ENCODE data around the gene IL36RN. TPM values are rescaled to one million over a fixed set of nuclear protein-coding genes. Genes with fewer than 3 reads are reported as not detected.
A peak's percentile ranks its signal among the peaks of the same experiment; 100 is the strongest.

Gene IL36RN
- total RNA-seq, 1 experiment from 2014 or later = 0.36 TPM

DNA sequence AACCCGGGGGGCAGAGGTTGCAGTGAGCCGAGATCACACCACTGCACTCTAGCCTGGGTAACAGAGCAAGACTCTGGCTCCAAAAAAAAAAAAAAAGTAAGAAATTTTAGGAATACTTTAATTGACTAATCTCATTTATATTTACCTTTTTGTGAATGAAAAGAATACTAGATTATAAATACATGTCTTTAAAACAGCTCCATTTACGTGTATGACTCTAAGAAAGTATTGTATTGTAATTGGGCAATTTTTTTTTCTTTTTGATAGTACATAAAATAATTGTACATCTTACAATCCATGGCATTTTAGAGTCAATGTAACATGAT, 45.7 kb upstream of the IL36RN start:
- H3K4me1 ChIP-seq (ENCODE audit: insufficient read depth, low read length) = no peaks in the 10 kb centered on the region
- 0 out of 2 replicates have a peak overlapping the region, but pooled peaks have one; percentile 7 for H3K27ac ChIP-seq (ENCODE audit: low read length)
- ATAC-seq = no peak
- intact Hi-C loops (cut with micrococcal nuclease) = no loop called here
- no peak overlapping the region for H3K4me2 ChIP-seq (ENCODE audit: low read length)
- H3F3A ChIP-seq (ENCODE audit: low read length, unreplicated experiment) = no peaks in the 10 kb centered on the region
- TF ChIP-seq EZH2 (IDR thresholded peaks at IDR 0.05; ENCODE audit: low read length, unreplicated experiment) (no peak), CTCF (conservative IDR thresholded peaks at IDR 0.05; ENCODE audit: low read depth, low read length) (no peak), EZH2phosphoT487 (IDR thresholded peaks at IDR 0.05; ENCODE audit: borderline replicate concordance, low read length) (no peak)
- H4K20me1 ChIP-seq (ENCODE audit: low read length) = no peaks in the 10 kb centered on the region
- POLR2A ChIA-PET (ENCODE audit: unreplicated experiment) = no interaction called here
- H3K9me3 ChIP-seq (ENCODE audit: low read length) = no peaks in the 10 kb centered on the region
- no peaks in the 10 kb centered on the region for H3K79me2 ChIP-seq (ENCODE audit: low read length)
- 0 out of 2 replicates have a peak, but pooled peaks cover 4% of the 10 kb centered on the region for H3K9me2 ChIP-seq (replicated peaks; ENCODE audit: low read length)
- H3K4me3 ChIP-seq (ENCODE audit: low read length) = no peak overlapping the region
- no peak overlapping the region for H3K9ac ChIP-seq (ENCODE audit: low read length)
- H3K27me3 ChIP-seq (ENCODE audit: low read length) = no peaks in the 10 kb centered on the region
- BruUV-seq (replicated peaks) = no TSS peak
- no peaks in the 10 kb centered on the region for H3K36me3 ChIP-seq (ENCODE audit: low read depth, low read length)
- H2AFZ ChIP-seq (ENCODE audit: low read length) = no peak overlapping the region
- no peak for DNase-seq
- CTCF ChIA-PET = no interaction called here

GRCh38 chr2:113014067-113014466, 44.9 kb upstream of the IL36RN start:
- Histone ChIP-seq H3K9ac (ENCODE audit: low read length) (no peak overlapping the region), H3K9me2 (replicated peaks; ENCODE audit: low read length) (0 out of 2 replicates have a peak, but pooled peaks cover 4% of the 10 kb centered on the region), H3K4me2 (ENCODE audit: low read length) (no peak overlapping the region), H3K79me2 (ENCODE audit: low read length) (no peaks in the 10 kb centered on the region), H3K9me3 (ENCODE audit: low read length) (no peaks in the 10 kb centered on the region), H2AFZ (ENCODE audit: low read length) (no peak overlapping the region), H3K4me3 (ENCODE audit: low read length) (no peak overlapping the region), H3K4me1 (ENCODE audit: insufficient read depth, low read length) (no peaks in the 10 kb centered on the region), H3K27ac (ENCODE audit: low read length) (no peak overlapping the region), H4K20me1 (ENCODE audit: low read length) (no peaks in the 10 kb centered on the region), H3F3A (ENCODE audit: low read length, unreplicated experiment) (no peaks in the 10 kb centered on the region), H3K27me3 (ENCODE audit: low read length) (0 out of 2 replicates have a peak, but pooled peaks cover 4% of the 10 kb centered on the region), H3K36me3 (ENCODE audit: low read depth, low read length) (no peaks in the 10 kb centered on the region)
- ChIA-PET POLR2A (ENCODE audit: unreplicated experiment) (no interaction called here), CTCF (no interaction called here)
- TF ChIP-seq EZH2phosphoT487 (IDR thresholded peaks at IDR 0.05; ENCODE audit: borderline replicate concordance, low read length) (no peak), CTCF (conservative IDR thresholded peaks at IDR 0.05; ENCODE audit: low read depth, low read length) (no peak), EZH2 (IDR thresholded peaks at IDR 0.05; ENCODE audit: low read length, unreplicated experiment) (no peak)
- DNase-seq (no peak), ATAC-seq (no peak)
- no TSS peak for BruUV-seq (replicated peaks)
- intact Hi-C loops (cut with micrococcal nuclease) = no loop called here

GRCh38 chr2:113015042-113015441, 44.0 kb upstream of the IL36RN start:
- no peak for DNase-seq
- no peak overlapping the region for H3K4me2 ChIP-seq (ENCODE audit: low read length)
- no peaks in the 10 kb centered on the region for H3K4me1 ChIP-seq (ENCODE audit: insufficient read depth, low read length)
- H3K9ac ChIP-seq (ENCODE audit: low read length) = no peak overlapping the region
- intact Hi-C loops (cut with micrococcal nuclease) = no loop called here
- H3K27ac ChIP-seq (ENCODE audit: low read length) = no peak overlapping the region
- no peaks in the 10 kb centered on the region for H3F3A ChIP-seq (ENCODE audit: low read length, unreplicated experiment)
- H3K36me3 ChIP-seq (ENCODE audit: low read depth, low read length) = no peaks in the 10 kb centered on the region
- no peaks in the 10 kb centered on the region for H3K79me2 ChIP-seq (ENCODE audit: low read length)
- no peak overlapping the region for H3K4me3 ChIP-seq (ENCODE audit: low read length)
- H3K9me3 ChIP-seq (ENCODE audit: low read length) = no peaks in the 10 kb centered on the region
- ATAC-seq = no peak
- H4K20me1 ChIP-seq (ENCODE audit: low read length) = no peaks in the 10 kb centered on the region
- ChIA-PET CTCF (no interaction called here), POLR2A (ENCODE audit: unreplicated experiment) (no interaction called here)
- TF ChIP-seq CTCF (conservative IDR thresholded peaks at IDR 0.05; ENCODE audit: low read depth, low read length) = no peak
- TF ChIP-seq EZH2 (IDR thresholded peaks at IDR 0.05; ENCODE audit: low read length, unreplicated experiment) = no peak
- no peak for TF ChIP-seq EZH2phosphoT487 (IDR thresholded peaks at IDR 0.05; ENCODE audit: borderline replicate concordance, low read length)
- no peak overlapping the region for H2AFZ ChIP-seq (ENCODE audit: low read length)
- H3K9me2 ChIP-seq (replicated peaks; ENCODE audit: low read length) = 0 out of 2 replicates have a peak, but pooled peaks cover 4% of the 10 kb centered on the region
- 0 out of 2 replicates have a peak, but pooled peaks cover 4% of the 10 kb centered on the region for H3K27me3 ChIP-seq (ENCODE audit: low read length)
- no TSS peak for BruUV-seq (replicated peaks)

Data from PC-3 (cell line).